LNCAP (cell line): ENCODE data around the gene CRYGS.

ENCODE experiments used
- TF ChIP-seq, protein P1 (sequence below): fragments of 450-650 bp; IDR thresholded peaks from 2 replicates; pipeline ENCODE4 v1.5.1; 2017; ENCODE audit warnings: mild to moderate bottlenecking

CRYGS gene

DNA sequence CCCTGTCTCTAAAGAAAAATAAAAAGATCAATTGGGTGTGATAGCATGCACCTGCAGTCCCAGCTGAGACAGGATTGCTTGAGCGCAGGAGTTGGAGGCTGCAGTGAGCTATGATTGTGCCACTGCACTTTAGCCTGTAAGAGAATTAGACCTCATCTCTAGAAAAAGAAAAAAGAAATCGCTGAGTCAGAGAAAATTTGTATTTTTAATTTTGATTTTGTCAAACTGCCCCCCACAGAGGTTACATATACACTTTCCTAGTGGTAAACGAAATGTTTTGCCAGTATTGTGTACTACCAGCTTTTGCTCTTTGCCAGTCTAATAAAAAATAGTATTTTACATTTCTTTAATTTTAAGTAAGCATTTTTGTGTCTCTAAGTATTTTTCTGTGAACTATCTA is 5.3 kb upstream of the CRYGS start:
- TF ChIP-seq, protein P1, sequence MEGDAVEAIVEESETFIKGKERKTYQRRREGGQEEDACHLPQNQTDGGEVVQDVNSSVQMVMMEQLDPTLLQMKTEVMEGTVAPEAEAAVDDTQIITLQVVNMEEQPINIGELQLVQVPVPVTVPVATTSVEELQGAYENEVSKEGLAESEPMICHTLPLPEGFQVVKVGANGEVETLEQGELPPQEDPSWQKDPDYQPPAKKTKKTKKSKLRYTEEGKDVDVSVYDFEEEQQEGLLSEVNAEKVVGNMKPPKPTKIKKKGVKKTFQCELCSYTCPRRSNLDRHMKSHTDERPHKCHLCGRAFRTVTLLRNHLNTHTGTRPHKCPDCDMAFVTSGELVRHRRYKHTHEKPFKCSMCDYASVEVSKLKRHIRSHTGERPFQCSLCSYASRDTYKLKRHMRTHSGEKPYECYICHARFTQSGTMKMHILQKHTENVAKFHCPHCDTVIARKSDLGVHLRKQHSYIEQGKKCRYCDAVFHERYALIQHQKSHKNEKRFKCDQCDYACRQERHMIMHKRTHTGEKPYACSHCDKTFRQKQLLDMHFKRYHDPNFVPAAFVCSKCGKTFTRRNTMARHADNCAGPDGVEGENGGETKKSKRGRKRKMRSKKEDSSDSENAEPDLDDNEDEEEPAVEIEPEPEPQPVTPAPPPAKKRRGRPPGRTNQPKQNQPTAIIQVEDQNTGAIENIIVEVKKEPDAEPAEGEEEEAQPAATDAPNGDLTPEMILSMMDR: no peak

GRCh38 chr3:186540835-186541226 is 3.3 kb downstream of the CRYGS start:
- TF ChIP-seq, protein P1: peak; percentile 10; the same call in 1 of the 2 replicates

DNA sequence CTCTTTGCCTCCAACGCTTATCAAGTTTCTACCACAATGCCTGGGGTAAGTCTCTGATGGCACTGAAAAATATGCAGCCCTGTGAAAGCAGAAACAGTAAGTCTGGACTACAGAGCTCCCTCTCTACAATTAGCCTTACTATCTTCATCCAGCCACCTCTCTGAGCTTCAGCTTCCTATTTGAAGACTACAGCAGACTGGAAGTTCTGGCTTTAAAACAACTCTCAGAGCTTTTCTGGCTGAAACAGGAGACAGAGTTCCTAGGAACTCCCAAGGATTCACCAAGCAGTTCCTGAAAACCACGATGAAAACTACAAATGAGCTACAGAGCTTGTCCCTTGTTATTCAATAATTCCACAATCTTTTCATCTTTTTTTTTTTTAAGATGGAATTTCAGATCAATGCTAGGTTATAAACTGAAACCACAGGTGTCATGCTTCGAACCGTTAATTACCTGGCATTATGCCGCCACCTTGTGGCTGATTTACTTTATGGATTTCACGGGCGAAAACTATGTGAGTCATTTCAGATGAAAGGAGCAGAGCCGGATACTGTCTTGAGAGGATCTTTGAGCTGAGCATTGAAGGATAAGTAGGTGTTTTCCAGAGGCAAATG is 3.9 kb downstream of the CRYGS start:
- TF ChIP-seq, protein P1: peak; percentile 74

GRCh38 chr3:186538779-186539178 is 5.4 kb downstream of the CRYGS start:
- TF ChIP-seq, protein P1: no peak

- TF ChIP-seq, protein P1: no peak
Observed at GRCh38 chr3:186536883-186537844, 7.0 kb downstream of the CRYGS start.

- TF ChIP-seq, protein P1: no peak
Observed at GRCh38 chr3:186534113-186534669, 10.0 kb downstream of the CRYGS start.

GRCh38 chr3:186532598-186533072 is 11.5 kb downstream of the CRYGS start:
- TF ChIP-seq, protein P1: no peak
